T follicular helper cell (primary cell): ENCODE data around the gene ZSWIM6.

Experiments
- DNase-seq: peaks from one replicate; pipeline ENCODE4 v3.0.0-alpha.2; 2020; ENCODE audit warnings: low read depth
- total RNA-seq, 2 experiments: gene quantifications; one replicate each; lab custom pipeline; 2026; lab: John Stamatoyannopoulos, UW

Gene ZSWIM6
- 24.3 to 31.0 reads per million in 2 experiments for total RNA-seq

- peak; percentile 99 for DNase-seq
Observed at GRCh38 chr5:61331407-61332357, at the start of gene ZSWIM6. TSS of gene ZSWIM6 (plus strand) at chr5:61332258. CDS start at chr5:61332273, 15 bp downstream.

GRCh38 chr5:61283471-61283870 lies 48.6 kb upstream of the ZSWIM6 start:
- no peak for DNase-seq

- DNase-seq = no peak
Observed at GRCh38 chr5:61285531-61285930, 46.5 kb upstream of the ZSWIM6 start.

GRCh38 chr5:61286446-61287132 lies 45.5 kb upstream of the ZSWIM6 start:
- no peak for DNase-seq

- DNase-seq = no peak
Observed at GRCh38 chr5:61287474-61287873, 44.6 kb upstream of the ZSWIM6 start.

GRCh38 chr5:61289241-61289640 lies 42.8 kb upstream of the ZSWIM6 start:
- DNase-seq = no peak

- no peak for DNase-seq
Observed at GRCh38 chr5:61289669-61290306, 42.3 kb upstream of the ZSWIM6 start.

- DNase-seq = no peak
Observed at GRCh38 chr5:61290791-61291210, 41.3 kb upstream of the ZSWIM6 start.

GRCh38 chr5:61292062-61292657 lies 39.9 kb upstream of the ZSWIM6 start:
- DNase-seq = no peak

- no peak for DNase-seq
Observed at GRCh38 chr5:61293071-61293470, 39.0 kb upstream of the ZSWIM6 start.

GRCh38 chr5:61293873-61294272 lies 38.2 kb upstream of the ZSWIM6 start:
- no peak for DNase-seq

- no peak for DNase-seq
Observed at GRCh38 chr5:61295365-61295764, 36.7 kb upstream of the ZSWIM6 start.

GRCh38 chr5:61298066-61298465 lies 34.0 kb upstream of the ZSWIM6 start:
- no peak for DNase-seq

- DNase-seq = no peak
Observed at GRCh38 chr5:61298580-61298979, 33.5 kb upstream of the ZSWIM6 start.

- DNase-seq = no peak
Observed at GRCh38 chr5:61299261-61299681, 32.8 kb upstream of the ZSWIM6 start.

GRCh38 chr5:61301341-61302199 lies 30.5 kb upstream of the ZSWIM6 start:
- DNase-seq = no peak

GRCh38 chr5:61302200-61302563 lies 29.9 kb upstream of the ZSWIM6 start:
- DNase-seq = no peak

- DNase-seq = no peak
Observed at GRCh38 chr5:61303346-61303745, 28.7 kb upstream of the ZSWIM6 start.

- DNase-seq = no peak
Observed at GRCh38 chr5:61304590-61305381, 27.3 kb upstream of the ZSWIM6 start.

GRCh38 chr5:61306531-61307131 lies 25.4 kb upstream of the ZSWIM6 start:
- DNase-seq = no peak
